ENCODE measurements around the gene PIGR. TPM values are rescaled to one million over a fixed set of nuclear protein-coding genes. Genes with fewer than 3 reads are reported as not detected.

PIGR gene, protein sequence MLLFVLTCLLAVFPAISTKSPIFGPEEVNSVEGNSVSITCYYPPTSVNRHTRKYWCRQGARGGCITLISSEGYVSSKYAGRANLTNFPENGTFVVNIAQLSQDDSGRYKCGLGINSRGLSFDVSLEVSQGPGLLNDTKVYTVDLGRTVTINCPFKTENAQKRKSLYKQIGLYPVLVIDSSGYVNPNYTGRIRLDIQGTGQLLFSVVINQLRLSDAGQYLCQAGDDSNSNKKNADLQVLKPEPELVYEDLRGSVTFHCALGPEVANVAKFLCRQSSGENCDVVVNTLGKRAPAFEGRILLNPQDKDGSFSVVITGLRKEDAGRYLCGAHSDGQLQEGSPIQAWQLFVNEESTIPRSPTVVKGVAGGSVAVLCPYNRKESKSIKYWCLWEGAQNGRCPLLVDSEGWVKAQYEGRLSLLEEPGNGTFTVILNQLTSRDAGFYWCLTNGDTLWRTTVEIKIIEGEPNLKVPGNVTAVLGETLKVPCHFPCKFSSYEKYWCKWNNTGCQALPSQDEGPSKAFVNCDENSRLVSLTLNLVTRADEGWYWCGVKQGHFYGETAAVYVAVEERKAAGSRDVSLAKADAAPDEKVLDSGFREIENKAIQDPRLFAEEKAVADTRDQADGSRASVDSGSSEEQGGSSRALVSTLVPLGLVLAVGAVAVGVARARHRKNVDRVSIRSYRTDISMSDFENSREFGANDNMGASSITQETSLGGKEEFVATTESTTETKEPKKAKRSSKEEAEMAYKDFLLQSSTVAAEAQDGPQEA
- total RNA-seq (under 0.01 TPM), polyA plus RNA-seq (ENCODE audit: insufficient read depth in 1 of 8, insufficient read length in 8 of 8, low replicate concordance in 1 of 8) (1 to 10 TPM in 1 of 8 donors, under 1 TPM in 5, not detected in 2; 0.04 to 2.3 (median 0.18) TPM)
- long read RNA-seq, donor 1: 0 reads
- long read RNA-seq, donor 2: 0 reads
- long read RNA-seq, donor 3: 0 reads
- long read RNA-seq, donor 4: 0 reads
- long read RNA-seq, donor 5: 0 reads
- long read RNA-seq, donor 6: 0 reads
- long read RNA-seq, donor 7: 0 reads
- long read RNA-seq, donor 8: 0 reads
- long read RNA-seq, donor 9: 0 reads
- long read RNA-seq, donor 10: 0 reads
- long read RNA-seq, donor 11: 0 reads

DNA sequence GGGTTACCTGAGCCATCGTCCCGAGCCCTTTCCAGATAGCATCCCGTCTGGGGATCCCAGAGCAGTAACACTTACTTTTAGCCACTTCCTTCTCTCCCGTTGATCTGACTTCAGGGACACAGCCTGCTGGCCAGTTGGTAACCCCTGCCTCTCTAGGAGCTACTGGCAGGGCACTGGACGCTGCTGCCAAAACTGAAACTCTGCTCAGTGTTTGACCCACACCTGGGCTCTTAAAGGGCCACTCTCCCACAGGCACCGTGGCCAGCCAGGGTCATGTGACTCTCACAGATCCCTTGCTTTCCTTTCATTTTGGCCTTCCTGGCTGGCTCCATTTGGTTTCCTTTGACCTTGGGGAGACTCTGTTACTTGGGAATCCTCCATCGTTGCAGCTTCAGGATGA is at the start of gene PIGR:
PIGR (minus strand) TSS at position 206 of the 400 bp plus-strand sequence. CDS start 5,935 bp downstream, outside the sequence.
- WGBS (ENCODE audit: insufficient coverage): 48% methylated on average over 3 of the region's 7 CpGs
- no peaks in the 10 kb centered on the region for H3K9me3 ChIP-seq (replicated peaks; ENCODE audit: control insufficient read depth, low read depth, low read length)
- DNase-seq: no peak
- no peak within 1 kb of the TSS for H3K27ac ChIP-seq (ENCODE audit: low read length)
- no peaks in the 10 kb centered on the region for H3K36me3 ChIP-seq (ENCODE audit: control insufficient read depth, insufficient read depth, low read length)
- peaks cover 15% of the 10 kb centered on the region for H3K27me3 ChIP-seq (ENCODE audit: control insufficient read depth, insufficient read depth, low read length)
- no peaks in the 10 kb centered on the region for H3K4me1 ChIP-seq (ENCODE audit: control insufficient read depth, insufficient read depth, low read length)
- no peak within 1 kb of the TSS for H3K4me3 ChIP-seq (ENCODE audit: low read length)

DNA sequence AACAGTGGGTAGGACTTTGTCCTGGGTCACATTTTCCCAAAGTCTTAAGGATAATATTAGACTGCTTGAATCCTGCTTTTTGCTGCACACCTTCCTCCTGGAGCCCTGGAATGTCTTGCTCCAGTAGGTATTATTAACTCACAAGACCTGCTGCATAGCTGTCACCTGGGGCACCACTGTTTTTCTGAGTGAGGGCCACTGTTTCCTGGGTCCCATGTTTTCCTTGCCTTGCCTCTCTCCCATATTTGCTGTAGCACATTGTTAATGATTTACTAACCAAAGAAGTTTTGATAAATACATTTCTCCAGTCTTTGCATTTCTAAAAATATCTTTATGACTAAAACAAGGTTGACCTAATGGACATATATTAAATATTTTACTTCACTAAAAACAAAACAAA is 46.5 kb upstream of the PIGR start:
- H3K27ac ChIP-seq (ENCODE audit: low read length): no peak overlapping the region
- H3K4me3 ChIP-seq (ENCODE audit: low read length): no peak overlapping the region
- DNase-seq: no peak
- H3K36me3 ChIP-seq (ENCODE audit: control insufficient read depth, insufficient read depth, low read length): no peaks in the 10 kb centered on the region
- no peaks in the 10 kb centered on the region for H3K4me1 ChIP-seq (ENCODE audit: control insufficient read depth, insufficient read depth, low read length)
- H3K9me3 ChIP-seq (replicated peaks; ENCODE audit: control insufficient read depth, low read depth, low read length): no peaks in the 10 kb centered on the region
- H3K27me3 ChIP-seq (ENCODE audit: control insufficient read depth, insufficient read depth, low read length): peaks cover 7% of the 10 kb centered on the region

DNA sequence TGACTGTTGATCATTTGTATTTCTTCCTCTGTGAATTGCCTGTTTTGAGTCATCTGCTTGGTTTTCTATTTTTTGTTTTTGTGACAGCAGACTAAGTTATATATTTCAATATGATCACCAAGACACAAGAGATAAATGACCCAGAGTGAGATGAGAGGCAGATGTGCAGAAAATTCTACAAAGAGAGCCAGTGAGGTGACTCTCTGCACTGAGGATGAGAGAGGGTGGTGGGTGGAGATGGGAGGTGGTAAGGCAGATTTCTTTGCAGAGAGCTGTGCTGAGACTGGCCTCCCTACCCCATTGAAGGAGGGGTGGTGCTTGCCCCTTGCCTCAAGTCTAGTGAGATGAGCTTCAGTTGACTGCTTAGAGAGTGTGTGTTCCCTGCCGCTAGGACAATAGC is 41.6 kb upstream of the PIGR start:
- no peak overlapping the region for H3K4me3 ChIP-seq (ENCODE audit: low read length)
- 71% methylated on average over 1 of the region's 1 CpG for WGBS (ENCODE audit: insufficient coverage)
- no peak overlapping the region for H3K27ac ChIP-seq (ENCODE audit: low read length)

DNA sequence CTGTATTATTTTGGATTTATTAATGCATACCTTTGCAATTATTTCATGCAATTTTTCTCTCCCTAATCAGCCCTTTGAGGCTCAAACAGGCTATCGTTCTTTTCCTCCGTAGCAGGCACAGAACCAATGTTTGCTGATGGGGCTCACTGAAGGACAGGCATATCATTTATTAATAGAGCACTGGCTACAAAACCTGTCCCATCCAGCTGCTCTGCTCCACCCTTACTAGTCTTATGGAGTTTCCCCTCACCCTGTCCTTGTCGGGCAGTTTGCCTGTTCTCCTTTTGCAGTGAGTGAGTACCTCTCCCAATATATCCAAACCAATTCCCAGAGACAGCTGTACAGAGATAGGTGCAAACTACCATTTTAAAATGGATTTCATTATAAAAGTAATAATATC is 40.6 kb upstream of the PIGR start:
- DNase-seq: no peak
- no peaks in the 10 kb centered on the region for H3K4me1 ChIP-seq (ENCODE audit: control insufficient read depth, insufficient read depth, low read length)
- H3K27me3 ChIP-seq (ENCODE audit: control insufficient read depth, insufficient read depth, low read length): peaks cover 23% of the 10 kb centered on the region
- no peak overlapping the region for H3K4me3 ChIP-seq (ENCODE audit: low read length)
- no peaks in the 10 kb centered on the region for H3K36me3 ChIP-seq (ENCODE audit: control insufficient read depth, insufficient read depth, low read length)
- no peaks in the 10 kb centered on the region for H3K9me3 ChIP-seq (replicated peaks; ENCODE audit: control insufficient read depth, low read depth, low read length)
- H3K27ac ChIP-seq (ENCODE audit: low read length): no peak overlapping the region
- 26% methylated on average over 3 of the region's 3 CpGs for WGBS (ENCODE audit: insufficient coverage)

More for the DNA sequence above, 41.6 kb upstream of the PIGR start:
- Histone ChIP-seq H3K4me1 (ENCODE audit: control insufficient read depth, insufficient read depth, low read length) (no peaks in the 10 kb centered on the region), H3K9me3 (replicated peaks; ENCODE audit: control insufficient read depth, low read depth, low read length) (no peaks in the 10 kb centered on the region), H3K36me3 (ENCODE audit: control insufficient read depth, insufficient read depth, low read length) (no peaks in the 10 kb centered on the region), H3K27me3 (ENCODE audit: control insufficient read depth, insufficient read depth, low read length) (peaks cover 23% of the 10 kb centered on the region)
- DNase-seq: no peak

DNA sequence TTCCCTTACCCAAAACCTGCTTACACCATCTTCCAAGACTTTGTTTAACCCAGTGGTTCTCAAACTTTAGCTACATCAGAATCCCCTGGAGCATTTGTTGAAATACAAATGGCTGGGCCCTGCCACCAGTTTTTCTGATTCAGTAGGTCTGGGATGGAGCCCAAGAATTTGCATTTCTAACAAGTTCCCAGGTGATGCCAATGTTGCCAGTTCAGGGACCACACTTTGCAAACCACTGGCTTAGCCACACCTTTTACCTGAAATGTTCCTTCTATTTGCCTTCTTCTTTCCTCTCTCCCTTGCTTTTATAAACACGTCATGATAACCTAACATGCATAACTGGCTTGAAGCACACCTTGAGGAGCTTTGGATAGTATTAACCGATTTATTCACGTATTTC is 40.1 kb upstream of the PIGR start:
- Histone ChIP-seq H3K4me3 (ENCODE audit: low read length) (no peak overlapping the region), H3K36me3 (ENCODE audit: control insufficient read depth, insufficient read depth, low read length) (no peaks in the 10 kb centered on the region), H3K27me3 (ENCODE audit: control insufficient read depth, insufficient read depth, low read length) (peaks cover 23% of the 10 kb centered on the region), H3K27ac (ENCODE audit: low read length) (no peak overlapping the region), H3K4me1 (ENCODE audit: control insufficient read depth, insufficient read depth, low read length) (no peaks in the 10 kb centered on the region), H3K9me3 (replicated peaks; ENCODE audit: control insufficient read depth, low read depth, low read length) (no peaks in the 10 kb centered on the region)
- no peak for DNase-seq
- 83% methylated on average over 1 of the region's 3 CpGs for WGBS (ENCODE audit: insufficient coverage)

DNA sequence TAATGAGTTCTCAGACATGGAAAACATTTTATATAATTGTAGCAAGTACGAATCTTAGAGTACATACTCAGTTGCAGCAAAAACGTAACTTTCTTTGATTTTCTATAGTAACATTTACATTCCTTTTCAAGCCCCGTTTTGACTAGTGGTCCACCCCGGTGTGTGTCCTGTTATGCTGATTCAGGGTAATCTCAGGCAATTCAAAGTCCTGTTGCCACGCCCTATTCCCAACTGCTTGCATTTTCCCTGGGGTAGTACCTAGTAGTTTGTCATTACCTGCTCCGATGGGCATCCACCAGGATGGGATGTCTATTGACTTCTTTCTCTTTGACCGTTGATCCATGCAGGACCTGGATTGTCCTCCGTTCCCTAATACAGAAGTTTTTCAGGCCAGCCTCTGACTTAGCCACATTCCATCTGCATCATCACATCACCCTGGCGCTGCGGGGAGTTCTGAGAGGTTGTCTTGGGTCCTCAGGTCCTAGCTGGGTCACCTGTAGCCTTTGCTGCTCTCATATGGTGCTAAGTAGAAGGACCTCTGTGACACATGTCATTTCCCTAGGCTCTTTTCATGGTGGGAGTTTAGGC is 39.0 kb upstream of the PIGR start:
- DNase-seq: no peak
- no peaks in the 10 kb centered on the region for H3K9me3 ChIP-seq (replicated peaks; ENCODE audit: control insufficient read depth, low read depth, low read length)
- WGBS (ENCODE audit: insufficient coverage): 44% methylated on average over 6 of the region's 10 CpGs
- H3K4me1 ChIP-seq (ENCODE audit: control insufficient read depth, insufficient read depth, low read length): no peaks in the 10 kb centered on the region
- H3K27ac ChIP-seq (ENCODE audit: low read length): no peak overlapping the region
- H3K27me3 ChIP-seq (ENCODE audit: control insufficient read depth, insufficient read depth, low read length): peaks cover 23% of the 10 kb centered on the region
- H3K4me3 ChIP-seq (ENCODE audit: low read length): no peak overlapping the region
- no peaks in the 10 kb centered on the region for H3K36me3 ChIP-seq (ENCODE audit: control insufficient read depth, insufficient read depth, low read length)

DNA sequence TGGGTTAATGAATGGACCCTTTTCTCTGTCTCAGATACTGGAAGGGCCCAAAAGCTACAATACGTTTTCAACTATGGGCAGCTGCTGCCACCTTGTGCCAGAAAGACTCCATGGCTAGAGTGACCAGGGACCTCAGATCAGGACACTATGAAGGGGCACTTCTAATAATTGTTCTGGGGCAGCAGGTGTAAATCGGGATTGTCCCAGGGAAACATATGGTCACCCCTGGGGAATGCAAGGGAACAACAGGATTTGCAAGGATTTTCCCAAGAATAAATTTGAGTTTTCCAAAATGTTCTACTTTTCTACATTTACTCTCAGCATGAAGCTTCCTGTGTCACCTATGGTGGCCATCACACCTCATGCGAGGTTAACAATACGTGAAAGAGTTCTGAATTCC is 36.0 kb upstream of the PIGR start:
- H3K27me3 ChIP-seq (ENCODE audit: control insufficient read depth, insufficient read depth, low read length): peaks cover 16% of the 10 kb centered on the region
- H3K9me3 ChIP-seq (replicated peaks; ENCODE audit: control insufficient read depth, low read depth, low read length): no peaks in the 10 kb centered on the region
- WGBS (ENCODE audit: insufficient coverage): 0% methylated on average over 1 of the region's 4 CpGs
- H3K4me1 ChIP-seq (ENCODE audit: control insufficient read depth, insufficient read depth, low read length): no peaks in the 10 kb centered on the region
- no peaks in the 10 kb centered on the region for H3K36me3 ChIP-seq (ENCODE audit: control insufficient read depth, insufficient read depth, low read length)
- peak; percentile 54 for DNase-seq
- no peak overlapping the region for H3K4me3 ChIP-seq (ENCODE audit: low read length)
- H3K27ac ChIP-seq (ENCODE audit: low read length): no peak overlapping the region

DNA sequence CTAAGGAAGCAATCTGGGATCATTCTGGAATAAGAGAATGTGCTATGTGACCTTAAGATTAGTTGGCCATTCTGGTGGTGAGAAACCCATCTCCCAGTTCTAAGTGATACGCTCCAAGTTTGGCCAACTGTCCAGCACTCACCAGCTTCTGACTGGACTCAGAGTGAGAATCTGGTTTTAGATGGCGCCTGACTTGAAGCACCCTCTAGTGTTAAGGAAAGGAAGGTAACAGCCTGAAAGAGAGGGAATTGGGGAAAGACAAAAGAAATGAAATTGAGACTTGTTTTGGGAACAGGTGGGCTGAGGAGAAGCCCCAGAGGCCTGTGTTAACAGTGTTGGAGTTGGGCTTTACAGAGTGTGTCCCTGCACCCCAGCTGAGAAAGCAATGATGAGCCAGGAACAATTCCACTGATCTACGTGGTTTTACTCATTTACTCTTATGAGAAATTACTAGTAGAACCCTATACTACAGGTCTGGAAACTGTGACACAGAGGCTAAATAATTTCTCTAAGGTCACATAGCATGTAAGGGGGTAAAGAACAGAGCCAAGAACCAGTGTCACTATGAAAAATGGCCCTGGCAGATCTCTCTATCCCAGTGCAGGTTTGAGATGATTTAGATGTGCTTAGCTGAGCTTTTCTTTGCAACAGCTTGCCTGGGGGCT is 33.2 kb upstream of the PIGR start:
- H3K27me3 ChIP-seq (ENCODE audit: control insufficient read depth, insufficient read depth, low read length): peaks cover 8% of the 10 kb centered on the region
- H3K4me3 ChIP-seq (ENCODE audit: low read length): no peak overlapping the region
- H3K9me3 ChIP-seq (replicated peaks; ENCODE audit: control insufficient read depth, low read depth, low read length): no peaks in the 10 kb centered on the region
- 45% methylated on average over 1 of the region's 3 CpGs for WGBS (ENCODE audit: insufficient coverage)
- H3K4me1 ChIP-seq (ENCODE audit: control insufficient read depth, insufficient read depth, low read length): no peaks in the 10 kb centered on the region
- no peak overlapping the region for H3K27ac ChIP-seq (ENCODE audit: low read length)
- DNase-seq: no peak
- H3K36me3 ChIP-seq (ENCODE audit: control insufficient read depth, insufficient read depth, low read length): no peaks in the 10 kb centered on the region

DNA sequence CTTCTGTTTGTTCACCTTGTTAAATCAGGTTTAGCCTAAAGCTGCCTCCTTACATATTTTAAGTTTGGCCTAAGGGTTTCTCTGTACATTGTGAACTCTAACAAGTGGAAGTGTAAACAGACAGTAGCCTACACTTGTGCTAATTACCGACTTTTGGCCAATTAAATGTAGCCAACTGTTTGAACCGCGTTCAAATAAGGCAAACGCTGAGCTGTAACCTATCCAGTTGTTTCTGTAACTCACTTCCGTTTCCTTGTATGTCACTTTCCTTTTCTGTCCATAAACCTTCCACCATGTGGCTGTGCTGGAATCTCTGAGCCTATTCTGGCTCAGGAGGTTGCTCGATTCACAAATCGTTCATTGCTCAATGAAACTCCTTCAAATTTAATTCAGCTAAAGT is 32.0 kb upstream of the PIGR start:
- Histone ChIP-seq H3K27ac (ENCODE audit: low read length) (no peak overlapping the region), H3K9me3 (replicated peaks; ENCODE audit: control insufficient read depth, low read depth, low read length) (no peaks in the 10 kb centered on the region), H3K36me3 (ENCODE audit: control insufficient read depth, insufficient read depth, low read length) (no peaks in the 10 kb centered on the region), H3K4me1 (ENCODE audit: control insufficient read depth, insufficient read depth, low read length) (no peaks in the 10 kb centered on the region), H3K27me3 (ENCODE audit: control insufficient read depth, insufficient read depth, low read length) (peaks cover 4% of the 10 kb centered on the region), H3K4me3 (ENCODE audit: low read length) (no peak overlapping the region)
- DNase-seq: no peak
- WGBS (ENCODE audit: insufficient coverage): 81% methylated on average over 5 of the region's 7 CpGs

All from muscle of leg (tissue), 16 donors.